ENCODE data around the gene RHBDD3. TPM values are rescaled to one million over a fixed set of nuclear protein-coding genes. Genes with fewer than 3 reads are reported as not detected.
"Not testable (repeated sequence)": the region's sequence is repeated elsewhere in the genome, so short reads cannot be mapped to it uniquely, and the experiment has no call there.

The RHBDD3 gene
- total RNA-seq, 1 donor from 2014 or later, result 58.0 TPM

DNA sequence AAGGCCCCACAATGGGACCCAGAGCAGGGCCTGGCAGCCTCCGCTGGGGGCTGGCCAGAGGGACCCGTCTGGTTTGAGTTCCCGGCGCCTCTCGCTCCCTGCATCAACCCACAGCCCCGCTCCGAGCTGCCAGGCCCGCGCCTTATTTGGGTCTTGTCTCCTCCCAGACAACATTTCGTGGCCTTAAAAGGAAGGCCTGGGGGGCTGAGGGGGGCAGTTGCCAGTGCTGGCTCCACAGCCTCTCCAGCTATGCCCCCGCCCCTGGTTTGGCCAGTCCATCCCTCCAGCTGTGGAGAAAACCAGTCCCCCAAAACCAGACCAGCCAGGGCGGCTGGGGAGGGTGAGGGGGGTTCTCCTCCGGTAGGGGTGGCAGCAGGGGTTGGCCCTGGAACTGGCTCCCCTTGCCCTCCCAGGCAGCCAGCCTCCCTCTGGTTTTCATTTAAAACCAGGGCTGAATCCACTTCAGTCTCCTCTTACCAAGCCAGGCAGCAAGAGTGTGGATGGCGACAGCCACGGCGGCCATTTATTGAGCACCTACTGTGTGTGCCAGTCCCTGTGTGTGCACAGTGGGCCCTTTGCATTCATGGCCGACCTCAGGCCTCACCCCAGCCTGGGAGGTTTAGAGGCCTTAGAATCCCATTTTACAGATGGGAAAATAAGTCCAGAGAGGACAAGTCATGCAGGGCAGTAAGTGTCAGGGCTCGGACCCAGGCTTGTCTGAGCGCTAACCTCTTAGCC lies 43.5 kb downstream of the RHBDD3 start:
- Mint-ChIP-seq H3K27ac (no peak overlapping the region), H3K36me3 (no peaks in the 10 kb centered on the region), H3K4me3 (no peak overlapping the region), H3K9me3 (no peaks in the 10 kb centered on the region), H3K4me1 (no peaks in the 10 kb centered on the region), H3K27me3 (ENCODE audit: low read depth) (no peaks in the 10 kb centered on the region)
- no peak for DNase-seq (ENCODE audit: low spot score in 2 of 2, unreplicated experiment in 2 of 2)
- TF ChIP-seq, protein P1, sequence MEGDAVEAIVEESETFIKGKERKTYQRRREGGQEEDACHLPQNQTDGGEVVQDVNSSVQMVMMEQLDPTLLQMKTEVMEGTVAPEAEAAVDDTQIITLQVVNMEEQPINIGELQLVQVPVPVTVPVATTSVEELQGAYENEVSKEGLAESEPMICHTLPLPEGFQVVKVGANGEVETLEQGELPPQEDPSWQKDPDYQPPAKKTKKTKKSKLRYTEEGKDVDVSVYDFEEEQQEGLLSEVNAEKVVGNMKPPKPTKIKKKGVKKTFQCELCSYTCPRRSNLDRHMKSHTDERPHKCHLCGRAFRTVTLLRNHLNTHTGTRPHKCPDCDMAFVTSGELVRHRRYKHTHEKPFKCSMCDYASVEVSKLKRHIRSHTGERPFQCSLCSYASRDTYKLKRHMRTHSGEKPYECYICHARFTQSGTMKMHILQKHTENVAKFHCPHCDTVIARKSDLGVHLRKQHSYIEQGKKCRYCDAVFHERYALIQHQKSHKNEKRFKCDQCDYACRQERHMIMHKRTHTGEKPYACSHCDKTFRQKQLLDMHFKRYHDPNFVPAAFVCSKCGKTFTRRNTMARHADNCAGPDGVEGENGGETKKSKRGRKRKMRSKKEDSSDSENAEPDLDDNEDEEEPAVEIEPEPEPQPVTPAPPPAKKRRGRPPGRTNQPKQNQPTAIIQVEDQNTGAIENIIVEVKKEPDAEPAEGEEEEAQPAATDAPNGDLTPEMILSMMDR (IDR thresholded peaks at IDR 0.05; ENCODE audit: unreplicated experiment), result no peak

DNA sequence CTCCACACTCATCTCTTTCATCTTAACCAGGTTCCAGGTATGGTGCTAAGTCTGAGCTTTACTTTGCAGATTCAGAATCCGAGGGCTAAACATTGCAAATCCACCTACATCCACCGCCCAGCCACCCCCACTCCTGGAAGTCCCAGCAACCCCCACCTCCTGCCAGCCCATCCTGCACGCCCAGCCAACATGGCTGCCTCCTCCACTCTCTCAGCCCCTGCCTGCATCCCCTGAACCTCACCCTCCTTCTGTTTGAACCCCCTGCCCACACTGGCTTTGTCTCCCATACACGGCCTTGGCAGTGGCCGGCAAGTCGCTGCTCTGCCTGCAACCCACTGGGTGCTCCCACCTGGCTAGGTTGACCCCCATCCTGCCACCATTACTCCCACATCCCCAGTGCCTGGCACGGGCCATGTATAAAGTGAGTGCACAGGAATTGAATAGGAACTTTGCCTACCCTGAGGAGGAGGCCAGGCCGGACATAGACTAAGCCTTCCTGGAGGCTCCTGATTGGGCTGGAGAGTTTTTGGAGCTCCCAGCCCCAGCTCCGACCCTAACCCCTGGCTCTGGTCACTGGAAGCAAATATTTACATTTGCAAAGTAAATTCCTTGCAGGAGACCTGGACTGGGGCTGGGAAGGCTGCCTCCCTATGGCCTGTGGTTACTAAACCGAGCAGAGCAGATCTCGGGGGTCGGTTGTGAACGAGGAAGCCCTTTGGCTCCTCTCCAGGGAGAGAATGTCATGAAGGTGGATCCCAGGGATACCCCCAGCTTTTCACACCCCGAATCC lies 47.7 kb downstream of the RHBDD3 start:
- Mint-ChIP-seq H3K27me3 (ENCODE audit: low read depth) (no peaks in the 10 kb centered on the region), H3K36me3 (no peaks in the 10 kb centered on the region), H3K27ac (no peak overlapping the region), H3K9me3 (no peaks in the 10 kb centered on the region), H3K4me3 (no peak overlapping the region), H3K4me1 (no peaks in the 10 kb centered on the region)
- no peak for DNase-seq (ENCODE audit: low spot score in 2 of 2, unreplicated experiment in 2 of 2)
- TF ChIP-seq, protein P1 (IDR thresholded peaks at IDR 0.05; ENCODE audit: unreplicated experiment), result no peak

GRCh38 chr22:29219409-29219782 lies 48.4 kb downstream of the RHBDD3 start:
- DNase-seq (ENCODE audit: low spot score in 2 of 2, unreplicated experiment in 2 of 2); H3K27ac Mint-ChIP-seq; H3K36me3 Mint-ChIP-seq; H3K4me1 Mint-ChIP-seq; H3K27me3 Mint-ChIP-seq (ENCODE audit: low read depth); H3K9me3 Mint-ChIP-seq; H3K4me3 Mint-ChIP-seq: not testable (repeated sequence)

DNA sequence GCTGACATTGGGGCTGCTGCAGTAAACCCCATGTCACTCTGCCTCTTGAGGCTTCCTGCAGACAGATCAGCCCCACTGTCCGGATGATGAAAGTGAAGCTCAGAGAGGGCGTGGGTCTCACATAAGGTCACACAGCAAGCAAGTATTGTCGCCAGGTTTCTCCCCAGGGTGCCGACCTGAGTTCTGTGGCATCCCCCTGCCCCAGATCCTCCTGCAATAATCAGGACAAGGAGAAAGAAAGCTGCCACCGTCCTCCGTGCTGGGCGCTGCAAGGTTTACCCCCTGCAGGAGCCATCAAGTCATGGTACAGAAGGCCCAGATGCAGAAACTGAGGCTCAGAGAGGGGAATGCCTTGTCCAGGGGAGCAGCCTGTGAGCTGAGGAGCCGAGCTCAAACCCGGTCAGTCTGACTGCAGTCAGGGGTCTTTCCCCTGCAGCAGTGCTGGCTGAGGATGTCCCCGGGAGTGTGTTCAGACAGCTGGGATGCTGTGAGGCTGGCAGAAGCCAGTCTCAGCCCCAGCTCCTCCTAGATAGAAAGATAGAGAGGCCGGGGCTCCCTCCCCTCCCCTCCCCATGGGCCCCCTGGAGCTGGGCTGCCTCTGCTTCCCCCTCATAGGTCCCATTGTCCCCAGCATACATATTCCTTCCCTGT lies 48.9 kb downstream of the RHBDD3 start:
- TF ChIP-seq, protein P1 (IDR thresholded peaks at IDR 0.05; ENCODE audit: unreplicated experiment), result no peak
- Mint-ChIP-seq H3K36me3 (no peaks in the 10 kb centered on the region), H3K4me1 (no peaks in the 10 kb centered on the region), H3K4me3 (no peak overlapping the region), H3K9me3 (no peaks in the 10 kb centered on the region), H3K27me3 (ENCODE audit: low read depth) (no peaks in the 10 kb centered on the region), H3K27ac (no peak overlapping the region)
- DNase-seq (ENCODE audit: low spot score in 2 of 2, unreplicated experiment in 2 of 2), result no peak

- Mint-ChIP-seq H3K36me3 (no peaks in the 10 kb centered on the region), H3K27me3 (ENCODE audit: low read depth) (no peaks in the 10 kb centered on the region), H3K4me1 (no peaks in the 10 kb centered on the region), H3K4me3 (no peak overlapping the region), H3K27ac (no peak overlapping the region), H3K9me3 (no peaks in the 10 kb centered on the region)
- DNase-seq (ENCODE audit: low spot score in 2 of 2, unreplicated experiment in 2 of 2), result no peak
- TF ChIP-seq, protein P1 (IDR thresholded peaks at IDR 0.05; ENCODE audit: unreplicated experiment), result no peak
These were observed 49.7 kb downstream of the RHBDD3 start for GRCh38 chr22:29217827-29218757.

Data from mesothelial cell of epicardium (in vitro differentiated cells).